GM18507 (cell line): ENCODE data around the gene TAF1A.

ENCODE experiments used
- DNase-seq: peaks from one replicate; pipeline ENCODE4 v3.0.0; 2011; ENCODE audit warnings: low read depth; ENCODE audit not compliant: insufficient read length; ENCODE audit errors: extremely low spot score
- FAIRE-seq: peaks from 2 replicates; lab custom pipeline; 2011; peaks lifted over from hg19 to GRCh38; lab: Jason Lieb, UNC

Gene TAF1A

GRCh38 chr1:222546091-222546490, 43.6 kb downstream of the TAF1A start:
- FAIRE-seq (no peak), DNase-seq (no peak)

GRCh38 chr1:222543817-222544216, 45.9 kb downstream of the TAF1A start:
- no peak for FAIRE-seq
- no peak for DNase-seq

- no peak for DNase-seq
- no peak for FAIRE-seq
Measured at GRCh38 chr1:222540598-222540995, 49.1 kb downstream of the TAF1A start.

GRCh38 chr1:222539951-222540597, 49.7 kb downstream of the TAF1A start:
- FAIRE-seq (no peak), DNase-seq (no peak)

GRCh38 chr1:222535455-222535854, 54.3 kb downstream of the TAF1A start:
- DNase-seq (no peak), FAIRE-seq (no peak)

- FAIRE-seq: no peak
- no peak for DNase-seq
Measured at GRCh38 chr1:222530852-222531251, 58.9 kb downstream of the TAF1A start.

- FAIRE-seq: no peak
- no peak for DNase-seq
Measured at GRCh38 chr1:222529916-222530315, 59.8 kb downstream of the TAF1A start.

GRCh38 chr1:222529181-222529580, 60.6 kb downstream of the TAF1A start:
- DNase-seq (no peak), FAIRE-seq (no peak)

- DNase-seq (no peak), FAIRE-seq (no peak)
Measured at GRCh38 chr1:222525951-222526350, 63.8 kb downstream of the TAF1A start.

- no peak for FAIRE-seq
- DNase-seq: no peak
Measured at GRCh38 chr1:222523852-222524251, 65.9 kb downstream of the TAF1A start.

GRCh38 chr1:222522105-222522915, 67.4 kb downstream of the TAF1A start:
- DNase-seq (no peak), FAIRE-seq (no peak)

- FAIRE-seq (no peak), DNase-seq (no peak)
Measured at GRCh38 chr1:222521299-222522104, 68.2 kb downstream of the TAF1A start.
